RCC 7860 (cell line): ENCODE measurements around the gene ZNF33B.
A peak's percentile ranks its signal among the peaks of the same experiment; 100 is the strongest.
"Not testable (repeated sequence)": the region's sequence is repeated elsewhere in the genome, so short reads cannot be mapped to it uniquely, and the experiment has no call there.

Experiments
- DNase-seq: peaks from one replicate; pipeline ENCODE4 v3.0.0-alpha.2; 2015; ENCODE audit warnings: low spot score
- FAIRE-seq: peaks from 2 replicates; lab custom pipeline; 2012; peaks lifted over from hg19 to GRCh38; lab: Jason Lieb, UNC

Gene ZNF33B

GRCh38 chr10:42638055-42638820 is at the start of gene ZNF33B:
Gene ZNF33B, minus strand, starts transcription at chr10:42638570. Its CDS starts 1,642 bp downstream, at chr10:42636928.
- peak; percentile 91 for DNase-seq
- FAIRE-seq: peak; percentile 72

- DNase-seq (no peak), FAIRE-seq (no peak)
Observed at GRCh38 chr10:42684517-42684916, 46.1 kb upstream of the ZNF33B start.

- no peak for FAIRE-seq
- no peak for DNase-seq
Observed at GRCh38 chr10:42680267-42680666, 41.9 kb upstream of the ZNF33B start.

- FAIRE-seq, DNase-seq: not testable (repeated sequence)
Observed at GRCh38 chr10:42665181-42665979, 27.0 kb upstream of the ZNF33B start.

GRCh38 chr10:42654419-42654818 is 16.0 kb upstream of the ZNF33B start:
- no peak for FAIRE-seq
- DNase-seq: no peak

- DNase-seq (no peak), FAIRE-seq (no peak)
Observed at GRCh38 chr10:42652858-42653257, 14.5 kb upstream of the ZNF33B start.

- FAIRE-seq: no peak
Observed at GRCh38 chr10:42650374-42650773, 12.0 kb upstream of the ZNF33B start.

GRCh38 chr10:42648512-42648911 is 10.1 kb upstream of the ZNF33B start:
- FAIRE-seq: no peak
- DNase-seq: no peak

More at GRCh38 chr10:42650374-42650773, 12.0 kb upstream of the ZNF33B start:
- DNase-seq: no peak

GRCh38 chr10:42646687-42647640 is 8.6 kb upstream of the ZNF33B start:
- no peak for DNase-seq
- no peak for FAIRE-seq

- DNase-seq (no peak), FAIRE-seq (no peak)
Observed at GRCh38 chr10:42646214-42646613, 7.8 kb upstream of the ZNF33B start.

- DNase-seq (no peak), FAIRE-seq (no peak)
Observed at GRCh38 chr10:42645516-42645915, 7.1 kb upstream of the ZNF33B start.

GRCh38 chr10:42645103-42645502 is 6.7 kb upstream of the ZNF33B start:
- FAIRE-seq: no peak
- DNase-seq: no peak

- FAIRE-seq: no peak
Observed at GRCh38 chr10:42640610-42641229, 2.4 kb upstream of the ZNF33B start.

GRCh38 chr10:42638821-42639270 is 476 bp upstream of the ZNF33B start:
- DNase-seq: no peak
- FAIRE-seq: no peak

More at GRCh38 chr10:42640610-42641229, 2.4 kb upstream of the ZNF33B start:
- DNase-seq: no peak

GRCh38 chr10:42637648-42638054 is 719 bp downstream of the ZNF33B start:
- FAIRE-seq (no peak), DNase-seq (no peak)

GRCh38 chr10:42637142-42637541 is 1.2 kb downstream of the ZNF33B start:
- DNase-seq: no peak
- no peak for FAIRE-seq

GRCh38 chr10:42635098-42635497 is 3.3 kb downstream of the ZNF33B start:
- FAIRE-seq: no peak
- DNase-seq: no peak

GRCh38 chr10:42632564-42632963 is 5.8 kb downstream of the ZNF33B start:
- DNase-seq (no peak), FAIRE-seq (no peak)

GRCh38 chr10:42630537-42631134 is 7.7 kb downstream of the ZNF33B start:
- FAIRE-seq: peak; percentile 33
- peak; percentile 50 for DNase-seq

GRCh38 chr10:42623929-42624328 is 14.4 kb downstream of the ZNF33B start:
- no peak for DNase-seq
- no peak for FAIRE-seq
